Testis (tissue), 3 donors: ENCODE measurements around the gene NDUFA8. TPM values are rescaled to one million over a fixed set of nuclear protein-coding genes. Genes with fewer than 3 reads are reported as not detected.

Experiments
- DNase-seq: peaks from one replicate; pipeline ENCODE4 v3.0.0-alpha.2; 2019
- H3K27ac ChIP-seq, 2 donors: fragments of 200-600 bp; sonication (generic); one replicate each; pipeline ENCODE4 v1.5.1; 2019
- H3K27me3 ChIP-seq: fragments of 200-600 bp; sonication (generic); one replicate; pipeline ENCODE4 v1.5.1; 2019
- H3K36me3 ChIP-seq: fragments of 200-600 bp; sonication (generic); one replicate; pipeline ENCODE4 v1.5.1; 2017; ENCODE audit warnings: low read depth; ENCODE audit errors: missing control alignments
- H3K4me1 ChIP-seq: fragments of 200-600 bp; sonication (generic); one replicate; pipeline ENCODE4 v1.5.1; 2019
- H3K4me3 ChIP-seq, 2 donors: fragments of 200-600 bp; sonication (generic); one replicate each; pipeline ENCODE4 v1.5.1; 2017 to 2019
- H3K9me3 ChIP-seq: fragments of 200-600 bp; sonication (generic); one replicate; pipeline ENCODE4 v1.5.1; 2017
- POLR2A ChIP-seq: fragments of 450-650 bp; IDR thresholded peaks from one replicate; pipeline ENCODE4 v1.6.1; 2017; ENCODE audit warnings: antibody characterized with exemption, mild to moderate bottlenecking, moderate library complexity
- WGBS, 2 donors: methylation state at CpG; one replicate each; pipeline ENCODE4 v1.1.5; 2018; 5-methylcytosine and 5-hydroxymethylcytosine counted together
- intact Hi-C: fragments of 100-400 bp; cut with DNase I; formaldehyde crosslinking; loops from one replicate; pipeline ENCODE4 v1.15.1; 2023; ENCODE audit warnings: low total_unique reads
- polyA plus RNA-seq: library from polyadenylated mRNA; stranded (reverse); fragments of 350-450 nt; fragmentation: Illumina TruSeq; extraction: RNeasy Lipid Tissue Mini Kit (QIAGEN cat#74804); gene quantifications from one replicate; pipeline ENCODE4 v1.2.3, GENCODE V29; 2014; ENCODE audit warnings: low read depth, low replicate concordance; ENCODE audit not compliant: insufficient read depth
- total RNA-seq, 2 donors: library from RNA; depleted of rRNA; stranded (reverse); fragments of >200 nt; gene quantifications; one replicate each; pipeline ENCODE4 v1.2.3, GENCODE V29; 2016
- TF ChIP-seq, protein P1 (sequence below), 3 experiments: fragments of 450-650 bp in 2 of 3; fragments of 200-600 bp in 1 of 3; sonication (generic) in 1 of 3; IDR thresholded peaks; one replicate each; pipeline ENCODE4 v1.5.1; 2016 to 2019; ENCODE audit warnings: antibody characterized with exemption in 3 of 3, mild to moderate bottlenecking in 2 of 3, moderate library complexity in 1 of 3

NDUFA8 gene
- total and polyA plus RNA-seq, 3 donors from 2014 or later, result 59.4 to 219 (median 62.1) TPM

DNA sequence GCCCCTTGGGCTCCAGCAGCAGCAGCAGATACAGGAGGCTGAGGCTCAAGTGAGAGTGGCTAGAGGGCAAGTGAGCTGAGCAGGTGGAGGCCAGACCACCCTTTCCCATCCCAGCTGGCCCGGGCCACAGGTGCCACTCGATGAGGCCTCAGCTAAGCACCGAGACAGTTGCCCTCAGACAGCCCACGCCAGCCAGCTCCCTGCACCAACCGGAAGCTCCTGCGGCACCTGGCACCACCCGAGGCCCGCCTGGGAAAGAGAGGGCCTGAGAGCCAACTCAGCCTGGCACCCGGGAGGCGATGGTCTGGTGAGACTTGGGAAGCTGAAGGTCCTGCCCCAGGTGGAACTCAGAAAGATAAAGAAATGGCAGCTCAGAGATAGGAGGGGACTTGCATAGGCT lies 38.2 kb downstream of the NDUFA8 start:
- Histone ChIP-seq H3K4me1 (peaks cover 7% of the 10 kb centered on the region), H3K27me3 (no peaks in the 10 kb centered on the region), H3K27ac (no peak overlapping the region), H3K9me3 (no peaks in the 10 kb centered on the region), H3K36me3 (no peaks in the 10 kb centered on the region), H3K4me3 (no peak overlapping the region)
- WGBS, 2 donors, result 82 to 93% methylated on average over 3 to 10 of the region's 10 CpGs
- intact Hi-C loops, result no loop called here
- TF ChIP-seq, protein P1, sequence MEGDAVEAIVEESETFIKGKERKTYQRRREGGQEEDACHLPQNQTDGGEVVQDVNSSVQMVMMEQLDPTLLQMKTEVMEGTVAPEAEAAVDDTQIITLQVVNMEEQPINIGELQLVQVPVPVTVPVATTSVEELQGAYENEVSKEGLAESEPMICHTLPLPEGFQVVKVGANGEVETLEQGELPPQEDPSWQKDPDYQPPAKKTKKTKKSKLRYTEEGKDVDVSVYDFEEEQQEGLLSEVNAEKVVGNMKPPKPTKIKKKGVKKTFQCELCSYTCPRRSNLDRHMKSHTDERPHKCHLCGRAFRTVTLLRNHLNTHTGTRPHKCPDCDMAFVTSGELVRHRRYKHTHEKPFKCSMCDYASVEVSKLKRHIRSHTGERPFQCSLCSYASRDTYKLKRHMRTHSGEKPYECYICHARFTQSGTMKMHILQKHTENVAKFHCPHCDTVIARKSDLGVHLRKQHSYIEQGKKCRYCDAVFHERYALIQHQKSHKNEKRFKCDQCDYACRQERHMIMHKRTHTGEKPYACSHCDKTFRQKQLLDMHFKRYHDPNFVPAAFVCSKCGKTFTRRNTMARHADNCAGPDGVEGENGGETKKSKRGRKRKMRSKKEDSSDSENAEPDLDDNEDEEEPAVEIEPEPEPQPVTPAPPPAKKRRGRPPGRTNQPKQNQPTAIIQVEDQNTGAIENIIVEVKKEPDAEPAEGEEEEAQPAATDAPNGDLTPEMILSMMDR (IDR thresholded peaks at IDR 0.05), result no peak
- no peak for TF ChIP-seq POLR2A
- DNase-seq, result no peak

DNA sequence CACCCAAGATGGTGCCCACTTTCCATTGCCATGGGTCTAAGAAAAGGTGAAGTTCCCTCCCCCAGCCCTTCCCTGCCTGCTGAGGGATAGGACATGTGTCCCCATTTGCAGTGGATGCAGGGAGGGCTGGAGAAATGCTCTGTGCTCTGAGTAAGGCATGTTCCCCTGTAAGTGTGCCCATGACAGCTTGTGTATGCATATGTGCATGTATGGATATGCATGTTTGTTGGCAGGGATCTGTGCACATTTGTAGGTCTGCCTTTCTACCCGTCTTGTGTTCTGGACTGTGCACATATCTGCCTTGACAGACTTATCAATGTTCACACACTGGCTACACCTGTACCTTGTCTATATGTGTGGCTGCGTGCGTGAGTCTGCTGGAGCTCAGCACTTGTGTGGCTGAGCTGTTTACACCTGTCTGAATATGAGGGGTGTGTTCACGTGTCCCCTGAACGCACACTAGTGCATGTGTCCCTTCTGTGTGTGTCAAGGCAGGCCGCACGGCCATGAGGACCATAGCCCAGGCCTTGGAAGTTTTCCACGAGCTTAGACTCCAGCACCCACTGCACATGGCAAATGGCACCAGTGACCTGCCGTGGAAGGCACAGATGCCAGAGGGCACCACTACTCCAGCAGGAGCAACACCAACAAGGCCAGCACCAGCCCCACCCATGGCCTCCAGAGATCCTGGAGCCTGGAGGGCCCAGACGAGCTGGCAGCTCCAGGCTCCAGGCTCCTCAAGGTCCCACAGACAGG lies 39.1 kb downstream of the NDUFA8 start:
- Histone ChIP-seq H3K4me3 (no peak overlapping the region), H3K27ac (no peak overlapping the region), H3K27me3 (no peaks in the 10 kb centered on the region), H3K9me3 (no peaks in the 10 kb centered on the region), H3K4me1 (no peaks in the 10 kb centered on the region), H3K36me3 (no peaks in the 10 kb centered on the region)
- TF ChIP-seq, protein P1 (IDR thresholded peaks at IDR 0.05), result no peak
- DNase-seq, result no peak
- 86 to 100% methylated on average over 3 to 10 of the region's 10 CpGs for WGBS, 2 donors
- intact Hi-C loops, result no loop called here

DNA sequence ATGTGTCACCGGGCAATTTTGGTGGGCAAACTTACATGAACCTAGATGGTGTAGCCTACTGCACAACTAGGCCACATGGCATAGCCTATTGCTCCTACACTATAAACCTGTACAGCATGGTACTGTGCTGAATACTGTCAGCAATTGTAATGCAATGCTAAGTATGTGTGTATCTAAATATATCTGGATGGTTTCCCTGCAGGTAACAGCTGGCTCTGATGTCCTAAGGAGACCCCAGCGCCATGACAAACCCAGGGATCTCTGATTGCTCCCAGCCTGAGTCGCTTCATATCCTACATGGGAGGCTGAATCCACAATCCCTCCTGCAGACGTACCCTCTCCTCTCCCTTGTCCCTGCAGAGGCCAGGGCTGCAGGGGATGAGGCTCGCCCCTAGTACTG lies 39.9 kb downstream of the NDUFA8 start:
- TF ChIP-seq, protein P1 (IDR thresholded peaks at IDR 0.05), result no peak
- TF ChIP-seq POLR2A, result no peak
- no peaks in the 10 kb centered on the region for H3K9me3 ChIP-seq
- no peak for DNase-seq
- H3K4me1 ChIP-seq, result no peaks in the 10 kb centered on the region
- H3K27ac ChIP-seq, result no peak overlapping the region
- WGBS, 2 donors, result 85 to 100% methylated on average over 2 to 5 of the region's 5 CpGs
- H3K27me3 ChIP-seq, result no peaks in the 10 kb centered on the region
- no peak overlapping the region for H3K4me3 ChIP-seq
- intact Hi-C loops, result no loop called here
- H3K36me3 ChIP-seq, result no peaks in the 10 kb centered on the region

DNA sequence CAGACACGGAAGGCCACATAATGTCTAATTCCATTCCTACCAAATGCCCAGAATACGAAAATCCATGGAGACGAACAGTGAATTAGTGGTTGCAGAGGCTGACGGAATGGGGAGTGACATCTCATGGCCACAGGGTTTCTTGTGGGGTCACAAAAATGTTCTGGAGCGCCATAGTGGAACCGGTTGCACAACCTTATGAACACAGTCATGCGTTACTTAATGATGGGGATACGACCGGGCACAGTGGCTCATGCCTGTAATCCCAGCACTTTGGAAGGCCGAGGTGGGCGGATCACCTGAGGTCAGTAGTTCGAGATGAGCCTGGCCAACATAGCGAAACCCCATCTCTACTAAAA lies 40.4 kb downstream of the NDUFA8 start:
- no peak for DNase-seq
- 90 to 97% methylated on average over 13 of the region's 13 CpGs for WGBS, 2 donors
- Histone ChIP-seq H3K27me3 (no peaks in the 10 kb centered on the region), H3K36me3 (no peaks in the 10 kb centered on the region), H3K9me3 (no peaks in the 10 kb centered on the region), H3K4me3 (no peak overlapping the region), H3K27ac (no peak overlapping the region), H3K4me1 (no peaks in the 10 kb centered on the region)
- intact Hi-C loops, result no loop called here
- TF ChIP-seq, protein P1 (IDR thresholded peaks at IDR 0.05), result no peak
- TF ChIP-seq POLR2A, result no peak
